ENCODE measurements around the gene WDPCP. TPM values are rescaled to one million over a fixed set of nuclear protein-coding genes. Genes with fewer than 3 reads are reported as not detected.
"Not testable (repeated sequence)": the region's sequence is repeated elsewhere in the genome, so short reads cannot be mapped to it uniquely, and the experiment has no call there.

Gene WDPCP
- total and polyA plus RNA-seq, 2 donors: 5.5 to 10.4 TPM

GRCh38 chr2:63617366-63617765 is 29.1 kb upstream of the WDPCP start:
- H3K4me3 ChIP-seq (ENCODE audit: low read length in 2 of 2): no peak overlapping the region
- H3K27ac ChIP-seq (ENCODE audit: low read depth in 1 of 2, low read length in 1 of 2): no peak overlapping the region
- WGBS: 89% methylated on average over 1 of the region's 1 CpG
- H3K27me3 ChIP-seq (ENCODE audit: control insufficient read depth in 2 of 2, insufficient read depth in 1 of 2, low read length in 1 of 2): no peaks in the 10 kb centered on the region
- peaks cover 0 to 5% of the 10 kb centered on the region in 2 donors for H3K9me3 ChIP-seq (ENCODE audit: control insufficient read depth in 2 of 2, insufficient read depth in 1 of 2, low read length in 1 of 2)
- H3K36me3 ChIP-seq (ENCODE audit: control insufficient read depth in 2 of 2, insufficient read depth in 2 of 2, low read length in 1 of 2): no peaks in the 10 kb centered on the region
- DNase-seq (ENCODE audit: low read depth in 6 of 9, low spot score in 9 of 9): no peak
- H3K4me1 ChIP-seq (ENCODE audit: control insufficient read depth in 2 of 2, insufficient read depth in 2 of 2, low read length in 2 of 2): no peaks in the 10 kb centered on the region

GRCh38 chr2:63614983-63615945 is 27.0 kb upstream of the WDPCP start:
- H3K27ac ChIP-seq (ENCODE audit: low read depth in 1 of 2, low read length in 1 of 2): no peak overlapping the region
- no peaks in the 10 kb centered on the region for H3K36me3 ChIP-seq (ENCODE audit: control insufficient read depth in 2 of 2, insufficient read depth in 2 of 2, low read length in 1 of 2)
- H3K4me1 ChIP-seq (ENCODE audit: control insufficient read depth in 2 of 2, insufficient read depth in 2 of 2, low read length in 2 of 2): no peaks in the 10 kb centered on the region
- H3K27me3 ChIP-seq (ENCODE audit: control insufficient read depth in 2 of 2, insufficient read depth in 1 of 2, low read length in 1 of 2): no peaks in the 10 kb centered on the region
- DNase-seq (ENCODE audit: low read depth in 6 of 9, low spot score in 9 of 9): no peak
- peaks cover 0 to 5% of the 10 kb centered on the region in 2 donors for H3K9me3 ChIP-seq (ENCODE audit: control insufficient read depth in 2 of 2, insufficient read depth in 1 of 2, low read length in 1 of 2)
- no peak overlapping the region for H3K4me3 ChIP-seq (ENCODE audit: low read length in 2 of 2)
- WGBS: 90% methylated on average over 9 of the region's 9 CpGs

DNA sequence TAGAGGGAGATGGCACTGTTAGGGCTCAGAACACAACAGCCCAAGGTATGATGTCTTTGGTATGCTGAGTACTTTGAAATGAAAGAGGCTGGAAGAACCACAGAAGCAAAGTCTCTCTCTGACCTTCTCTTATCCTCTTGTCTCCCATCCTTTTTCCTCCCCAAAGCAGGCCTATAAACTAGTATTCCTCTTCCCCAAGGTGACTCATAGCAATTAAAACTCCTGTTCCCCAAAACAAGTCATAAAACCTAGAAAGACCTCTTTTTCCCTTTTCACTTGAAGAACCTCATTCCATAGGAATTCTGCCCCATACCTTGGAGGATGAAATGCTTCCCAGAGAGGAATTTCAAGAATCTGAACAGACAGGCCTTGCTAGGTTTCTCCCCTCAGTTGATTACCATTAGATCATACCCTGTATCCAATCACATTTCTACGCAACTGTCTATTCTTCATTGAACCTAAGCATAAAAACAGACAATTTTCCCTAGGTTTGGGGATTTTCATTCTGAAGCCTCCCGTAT is 26.2 kb upstream of the WDPCP start:
- H3K4me1 ChIP-seq (ENCODE audit: control insufficient read depth in 2 of 2, insufficient read depth in 2 of 2, low read length in 2 of 2): no peaks in the 10 kb centered on the region
- WGBS: 96% methylated on average over 2 of the region's 2 CpGs
- no peak for DNase-seq (ENCODE audit: low read depth in 6 of 9, low spot score in 9 of 9)
- no peaks in the 10 kb centered on the region for H3K36me3 ChIP-seq (ENCODE audit: control insufficient read depth in 2 of 2, insufficient read depth in 2 of 2, low read length in 1 of 2)
- no peak overlapping the region for H3K4me3 ChIP-seq (ENCODE audit: low read length in 2 of 2)
- H3K27ac ChIP-seq (ENCODE audit: low read depth in 1 of 2, low read length in 1 of 2): no peak overlapping the region
- no peaks in the 10 kb centered on the region for H3K9me3 ChIP-seq (ENCODE audit: control insufficient read depth in 2 of 2, insufficient read depth in 1 of 2, low read length in 1 of 2)
- no peaks in the 10 kb centered on the region for H3K27me3 ChIP-seq (ENCODE audit: control insufficient read depth in 2 of 2, insufficient read depth in 1 of 2, low read length in 1 of 2)

GRCh38 chr2:63613391-63613901 is 25.2 kb upstream of the WDPCP start:
- no peak overlapping the region for H3K4me3 ChIP-seq (ENCODE audit: low read length in 2 of 2)
- no peaks in the 10 kb centered on the region for H3K36me3 ChIP-seq (ENCODE audit: control insufficient read depth in 2 of 2, insufficient read depth in 2 of 2, low read length in 1 of 2)
- no peaks in the 10 kb centered on the region for H3K4me1 ChIP-seq (ENCODE audit: control insufficient read depth in 2 of 2, insufficient read depth in 2 of 2, low read length in 2 of 2)
- no peak for DNase-seq (ENCODE audit: low read depth in 6 of 9, low spot score in 9 of 9)
- no peak overlapping the region for H3K27ac ChIP-seq (ENCODE audit: low read depth in 1 of 2, low read length in 1 of 2)
- H3K9me3 ChIP-seq (ENCODE audit: control insufficient read depth in 2 of 2, insufficient read depth in 1 of 2, low read length in 1 of 2): no peaks in the 10 kb centered on the region
- 92% methylated on average over 2 of the region's 2 CpGs for WGBS
- no peaks in the 10 kb centered on the region for H3K27me3 ChIP-seq (ENCODE audit: control insufficient read depth in 2 of 2, insufficient read depth in 1 of 2, low read length in 1 of 2)

DNA sequence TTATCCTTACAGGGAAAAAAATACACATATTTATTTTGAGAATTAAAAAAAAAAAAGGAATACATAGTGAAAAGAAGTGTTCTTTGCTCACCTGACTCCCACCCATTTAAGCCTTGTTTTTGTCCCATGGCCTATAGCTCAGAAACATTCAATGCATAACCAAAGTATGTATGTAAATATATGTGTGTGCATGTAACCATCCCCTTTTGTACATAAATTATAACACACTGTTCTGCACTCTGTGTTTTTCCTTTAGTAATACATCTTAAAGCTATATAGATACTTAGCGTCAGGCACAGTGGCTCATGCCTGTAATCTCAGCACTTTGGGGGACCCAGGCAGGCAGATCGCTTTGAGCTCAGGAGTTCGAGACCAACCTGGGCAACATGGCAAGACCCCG is 22.2 kb upstream of the WDPCP start:
- Histone ChIP-seq H3K27ac (ENCODE audit: low read depth in 1 of 2, low read length in 1 of 2) (no peak overlapping the region), H3K4me3 (ENCODE audit: low read length in 2 of 2) (no peak overlapping the region), H3K27me3 (ENCODE audit: control insufficient read depth in 2 of 2, insufficient read depth in 1 of 2, low read length in 1 of 2) (no peaks in the 10 kb centered on the region), H3K36me3 (ENCODE audit: control insufficient read depth in 2 of 2, insufficient read depth in 2 of 2, low read length in 1 of 2) (peaks cover 12 to 18% of the 10 kb centered on the region in 2 donors), H3K4me1 (ENCODE audit: control insufficient read depth in 2 of 2, insufficient read depth in 2 of 2, low read length in 2 of 2) (no peaks in the 10 kb centered on the region), H3K9me3 (ENCODE audit: control insufficient read depth in 2 of 2, insufficient read depth in 1 of 2, low read length in 1 of 2) (no peaks in the 10 kb centered on the region)
- DNase-seq (ENCODE audit: low read depth in 6 of 9, low spot score in 9 of 9): no peak
- over 99% methylated on average over 4 of the region's 4 CpGs for whole genome bisulfite sequencing

DNA sequence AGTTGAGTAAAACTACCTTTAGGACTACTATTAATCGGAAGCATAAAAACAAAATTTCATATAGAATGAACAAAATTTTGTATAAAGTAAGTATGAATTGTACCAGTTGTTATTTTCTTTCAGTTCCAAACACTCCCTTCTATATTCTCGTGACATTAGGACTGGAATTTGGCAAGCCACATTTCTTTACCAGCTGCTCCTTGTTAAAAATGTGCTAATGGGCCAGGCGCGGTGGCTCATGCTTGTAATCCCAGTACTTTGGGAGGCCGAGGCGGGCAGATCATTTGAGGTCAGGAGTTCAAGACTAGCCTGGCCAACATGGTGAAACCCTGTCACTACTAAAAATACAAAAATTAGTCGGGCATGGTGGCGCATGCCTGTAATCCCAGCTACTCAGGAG is 20.6 kb upstream of the WDPCP start:
- WGBS: 91% methylated on average over 8 of the region's 8 CpGs
- H3K27me3 ChIP-seq (ENCODE audit: control insufficient read depth in 2 of 2, insufficient read depth in 1 of 2, low read length in 1 of 2); H3K4me3 ChIP-seq (ENCODE audit: low read length in 2 of 2); H3K27ac ChIP-seq (ENCODE audit: low read depth in 1 of 2, low read length in 1 of 2); H3K9me3 ChIP-seq (ENCODE audit: control insufficient read depth in 2 of 2, insufficient read depth in 1 of 2, low read length in 1 of 2); H3K4me1 ChIP-seq (ENCODE audit: control insufficient read depth in 2 of 2, insufficient read depth in 2 of 2, low read length in 2 of 2); DNase-seq (ENCODE audit: low read depth in 6 of 9, low spot score in 9 of 9): not testable (repeated sequence)
- H3K36me3 ChIP-seq (ENCODE audit: control insufficient read depth in 2 of 2, insufficient read depth in 2 of 2, low read length in 1 of 2): peaks cover 22 to 34% of the 10 kb centered on the region in 2 donors

GRCh38 chr2:63604666-63605065 is 16.4 kb upstream of the WDPCP start:
- Histone ChIP-seq H3K4me1 (ENCODE audit: control insufficient read depth in 2 of 2, insufficient read depth in 2 of 2, low read length in 2 of 2) (no peaks in the 10 kb centered on the region), H3K27ac (ENCODE audit: low read depth in 1 of 2, low read length in 1 of 2) (no peak overlapping the region), H3K36me3 (ENCODE audit: control insufficient read depth in 2 of 2, insufficient read depth in 2 of 2, low read length in 1 of 2) (peaks cover 29 to 70% of the 10 kb centered on the region in 2 donors), H3K27me3 (ENCODE audit: control insufficient read depth in 2 of 2, insufficient read depth in 1 of 2, low read length in 1 of 2) (no peaks in the 10 kb centered on the region), H3K9me3 (ENCODE audit: control insufficient read depth in 2 of 2, insufficient read depth in 1 of 2, low read length in 1 of 2) (no peaks in the 10 kb centered on the region), H3K4me3 (ENCODE audit: low read length in 2 of 2) (no peak overlapping the region)
- no peak for DNase-seq (ENCODE audit: low read depth in 6 of 9, low spot score in 9 of 9)
- WGBS: 99% methylated on average over 4 of the region's 4 CpGs

DNA sequence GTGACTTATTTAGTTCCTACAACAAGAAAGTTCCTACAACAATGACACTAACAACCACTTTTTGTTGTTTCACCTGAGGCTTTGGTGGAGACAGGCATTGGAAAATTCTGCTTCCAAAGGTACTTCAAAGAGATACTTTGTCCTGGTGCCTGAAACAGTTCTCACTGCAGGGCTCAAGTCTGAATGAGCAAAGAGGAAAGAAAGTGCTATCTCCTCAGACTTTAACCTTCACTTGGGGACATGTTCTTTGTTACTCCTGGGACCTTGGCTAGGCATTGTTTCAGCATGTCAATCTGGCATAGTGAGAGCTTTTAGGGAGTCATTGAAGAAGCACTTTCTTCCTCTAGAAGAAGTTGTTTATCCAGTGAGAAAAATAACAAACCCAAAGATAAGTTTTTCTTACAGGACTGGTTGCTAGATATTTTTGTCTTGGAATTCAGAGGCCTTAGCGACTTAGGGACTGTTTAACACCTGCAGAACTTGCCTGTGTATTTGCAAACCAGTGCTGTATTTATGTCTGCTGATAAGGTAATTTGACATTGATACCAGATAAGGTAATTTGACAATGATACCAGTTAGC is 12.7 kb upstream of the WDPCP start:
- H3K36me3 ChIP-seq (ENCODE audit: control insufficient read depth in 2 of 2, insufficient read depth in 2 of 2, low read length in 1 of 2): peaks cover 21 to 80% of the 10 kb centered on the region in 2 donors

DNA sequence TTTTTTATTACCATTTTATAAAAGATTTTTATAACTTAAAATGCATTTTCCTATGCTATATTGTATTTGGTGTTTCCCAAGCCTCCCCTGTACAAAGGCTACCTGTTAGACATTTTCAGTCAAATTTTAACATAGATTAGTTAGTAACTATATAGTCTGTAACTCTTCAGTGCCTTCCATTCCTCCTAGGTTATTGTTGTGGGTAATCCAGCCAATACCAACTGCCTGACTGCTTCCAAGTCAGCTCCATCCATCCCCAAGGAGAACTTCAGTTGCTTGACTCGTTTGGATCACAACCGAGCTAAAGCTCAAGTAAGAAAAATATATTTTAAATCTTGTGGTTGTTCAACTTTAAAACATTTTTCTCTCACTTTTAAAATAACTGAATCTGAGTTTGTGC is 10.7 kb upstream of the WDPCP start:
- 98% methylated on average over 2 of the region's 2 CpGs for WGBS

More for the DNA sequence above, 12.7 kb upstream of the WDPCP start:
- DNase-seq (ENCODE audit: low read depth in 6 of 9, low spot score in 9 of 9): no peak
- H3K27ac ChIP-seq (ENCODE audit: low read depth in 1 of 2, low read length in 1 of 2): no peak overlapping the region
- H3K4me3 ChIP-seq (ENCODE audit: low read length in 2 of 2): no peak overlapping the region
- no peaks in the 10 kb centered on the region for H3K9me3 ChIP-seq (ENCODE audit: control insufficient read depth in 2 of 2, insufficient read depth in 1 of 2, low read length in 1 of 2)
- WGBS: 94% methylated on average over 1 of the region's 1 CpG
- no peaks in the 10 kb centered on the region for H3K27me3 ChIP-seq (ENCODE audit: control insufficient read depth in 2 of 2, insufficient read depth in 1 of 2, low read length in 1 of 2)
- no peaks in the 10 kb centered on the region for H3K4me1 ChIP-seq (ENCODE audit: control insufficient read depth in 2 of 2, insufficient read depth in 2 of 2, low read length in 2 of 2)

More for the DNA sequence above, 10.7 kb upstream of the WDPCP start:
- Histone ChIP-seq H3K36me3 (ENCODE audit: control insufficient read depth in 2 of 2, insufficient read depth in 2 of 2, low read length in 1 of 2) (peaks cover 7 to 78% of the 10 kb centered on the region in 2 donors), H3K27ac (ENCODE audit: low read depth in 1 of 2, low read length in 1 of 2) (no peak overlapping the region), H3K9me3 (ENCODE audit: control insufficient read depth in 2 of 2, insufficient read depth in 1 of 2, low read length in 1 of 2) (no peaks in the 10 kb centered on the region), H3K4me3 (ENCODE audit: low read length in 2 of 2) (no peak overlapping the region), H3K4me1 (ENCODE audit: control insufficient read depth in 2 of 2, insufficient read depth in 2 of 2, low read length in 2 of 2) (no peaks in the 10 kb centered on the region), H3K27me3 (ENCODE audit: control insufficient read depth in 2 of 2, insufficient read depth in 1 of 2, low read length in 1 of 2) (no peaks in the 10 kb centered on the region)
- DNase-seq (ENCODE audit: low read depth in 6 of 9, low spot score in 9 of 9): no peak

Data from thymus (tissue), 11 donors.